ENCODE data around the gene RHBG. TPM values are rescaled to one million over a fixed set of nuclear protein-coding genes. Genes with fewer than 3 reads are reported as not detected.
"Not testable (repeated sequence)": the region's sequence is repeated elsewhere in the genome, so short reads cannot be mapped to it uniquely, and the experiment has no call there.

RHBG gene
- polyA plus RNA-seq, 1 donor from 2014 or later = not detected

DNA sequence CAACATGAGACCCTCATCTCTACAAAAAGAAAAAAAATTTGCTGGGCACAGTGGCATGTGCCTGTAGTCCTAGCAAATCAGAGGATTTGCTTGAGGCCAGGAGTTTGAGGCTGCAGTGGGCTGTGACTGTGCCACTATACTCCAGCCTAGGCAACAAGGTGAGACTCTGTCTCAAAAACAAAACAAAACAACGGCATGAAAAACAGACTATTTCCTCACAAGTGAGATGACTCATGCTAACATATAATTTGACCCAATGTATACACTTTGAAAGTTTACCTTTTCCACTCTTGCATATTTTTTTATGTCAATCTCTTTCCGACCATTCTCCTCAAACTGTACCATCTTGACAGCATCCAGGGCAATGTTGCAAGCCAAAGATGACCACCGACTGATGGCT, 48.5 kb upstream of the RHBG start:
- Histone ChIP-seq H3K36me3 (ENCODE audit: insufficient read depth, low read length) (peaks cover 11% of the 10 kb centered on the region), H3K27ac (ENCODE audit: low read length) (no peak overlapping the region), H3K9ac (ENCODE audit: low read length) (no peak overlapping the region), H3K9me3 (ENCODE audit: low read length) (no peaks in the 10 kb centered on the region), H3K27me3 (ENCODE audit: insufficient read depth, low read depth, low read length) (no peaks in the 10 kb centered on the region), H3K79me2 (replicated peaks; ENCODE audit: insufficient read depth, low read length) (no peaks in the 10 kb centered on the region), H3K9me2 (ENCODE audit: insufficient read depth, low read length) (no peaks in the 10 kb centered on the region), H3F3A (ENCODE audit: insufficient read depth, low read length, poor library complexity, severe bottlenecking) (no peaks in the 10 kb centered on the region), H4K20me1 (ENCODE audit: insufficient read depth) (no peaks in the 10 kb centered on the region), H3K4me2 (ENCODE audit: low read length) (no peak overlapping the region), H2AFZ (ENCODE audit: low read depth, low read length) (no peak overlapping the region), H3K4me3 (ENCODE audit: low read length) (no peak overlapping the region)
- TF ChIP-seq RAD21 (conservative IDR thresholded peaks at IDR 0.05) (no peak), EP300 (conservative IDR thresholded peaks at IDR 0.05; ENCODE audit: poor library complexity, severe bottlenecking) (no peak), TAF1 (IDR thresholded peaks at IDR 0.05; ENCODE audit: low read depth) (no peak), MXI1 (conservative IDR thresholded peaks at IDR 0.05; ENCODE audit: poor library complexity, severe bottlenecking) (no peak), POLR2AphosphoS5 (IDR thresholded peaks at IDR 0.05) (no peak), EZH2 (IDR thresholded peaks at IDR 0.05; ENCODE audit: borderline replicate concordance, insufficient read depth, low read length, poor library complexity, severe bottlenecking) (no peak), SMC3 (conservative IDR thresholded peaks at IDR 0.05; ENCODE audit: poor library complexity) (no peak)
- TF ChIP-seq, protein P1, sequence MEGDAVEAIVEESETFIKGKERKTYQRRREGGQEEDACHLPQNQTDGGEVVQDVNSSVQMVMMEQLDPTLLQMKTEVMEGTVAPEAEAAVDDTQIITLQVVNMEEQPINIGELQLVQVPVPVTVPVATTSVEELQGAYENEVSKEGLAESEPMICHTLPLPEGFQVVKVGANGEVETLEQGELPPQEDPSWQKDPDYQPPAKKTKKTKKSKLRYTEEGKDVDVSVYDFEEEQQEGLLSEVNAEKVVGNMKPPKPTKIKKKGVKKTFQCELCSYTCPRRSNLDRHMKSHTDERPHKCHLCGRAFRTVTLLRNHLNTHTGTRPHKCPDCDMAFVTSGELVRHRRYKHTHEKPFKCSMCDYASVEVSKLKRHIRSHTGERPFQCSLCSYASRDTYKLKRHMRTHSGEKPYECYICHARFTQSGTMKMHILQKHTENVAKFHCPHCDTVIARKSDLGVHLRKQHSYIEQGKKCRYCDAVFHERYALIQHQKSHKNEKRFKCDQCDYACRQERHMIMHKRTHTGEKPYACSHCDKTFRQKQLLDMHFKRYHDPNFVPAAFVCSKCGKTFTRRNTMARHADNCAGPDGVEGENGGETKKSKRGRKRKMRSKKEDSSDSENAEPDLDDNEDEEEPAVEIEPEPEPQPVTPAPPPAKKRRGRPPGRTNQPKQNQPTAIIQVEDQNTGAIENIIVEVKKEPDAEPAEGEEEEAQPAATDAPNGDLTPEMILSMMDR (IDR thresholded peaks at IDR 0.05; ENCODE audit: poor library complexity, severe bottlenecking) = no peak
- TF ChIP-seq, protein P2, sequence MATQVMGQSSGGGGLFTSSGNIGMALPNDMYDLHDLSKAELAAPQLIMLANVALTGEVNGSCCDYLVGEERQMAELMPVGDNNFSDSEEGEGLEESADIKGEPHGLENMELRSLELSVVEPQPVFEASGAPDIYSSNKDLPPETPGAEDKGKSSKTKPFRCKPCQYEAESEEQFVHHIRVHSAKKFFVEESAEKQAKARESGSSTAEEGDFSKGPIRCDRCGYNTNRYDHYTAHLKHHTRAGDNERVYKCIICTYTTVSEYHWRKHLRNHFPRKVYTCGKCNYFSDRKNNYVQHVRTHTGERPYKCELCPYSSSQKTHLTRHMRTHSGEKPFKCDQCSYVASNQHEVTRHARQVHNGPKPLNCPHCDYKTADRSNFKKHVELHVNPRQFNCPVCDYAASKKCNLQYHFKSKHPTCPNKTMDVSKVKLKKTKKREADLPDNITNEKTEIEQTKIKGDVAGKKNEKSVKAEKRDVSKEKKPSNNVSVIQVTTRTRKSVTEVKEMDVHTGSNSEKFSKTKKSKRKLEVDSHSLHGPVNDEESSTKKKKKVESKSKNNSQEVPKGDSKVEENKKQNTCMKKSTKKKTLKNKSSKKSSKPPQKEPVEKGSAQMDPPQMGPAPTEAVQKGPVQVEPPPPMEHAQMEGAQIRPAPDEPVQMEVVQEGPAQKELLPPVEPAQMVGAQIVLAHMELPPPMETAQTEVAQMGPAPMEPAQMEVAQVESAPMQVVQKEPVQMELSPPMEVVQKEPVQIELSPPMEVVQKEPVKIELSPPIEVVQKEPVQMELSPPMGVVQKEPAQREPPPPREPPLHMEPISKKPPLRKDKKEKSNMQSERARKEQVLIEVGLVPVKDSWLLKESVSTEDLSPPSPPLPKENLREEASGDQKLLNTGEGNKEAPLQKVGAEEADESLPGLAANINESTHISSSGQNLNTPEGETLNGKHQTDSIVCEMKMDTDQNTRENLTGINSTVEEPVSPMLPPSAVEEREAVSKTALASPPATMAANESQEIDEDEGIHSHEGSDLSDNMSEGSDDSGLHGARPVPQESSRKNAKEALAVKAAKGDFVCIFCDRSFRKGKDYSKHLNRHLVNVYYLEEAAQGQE (IDR thresholded peaks at IDR 0.05; ENCODE audit: borderline replicate concordance) = no peak

DNA sequence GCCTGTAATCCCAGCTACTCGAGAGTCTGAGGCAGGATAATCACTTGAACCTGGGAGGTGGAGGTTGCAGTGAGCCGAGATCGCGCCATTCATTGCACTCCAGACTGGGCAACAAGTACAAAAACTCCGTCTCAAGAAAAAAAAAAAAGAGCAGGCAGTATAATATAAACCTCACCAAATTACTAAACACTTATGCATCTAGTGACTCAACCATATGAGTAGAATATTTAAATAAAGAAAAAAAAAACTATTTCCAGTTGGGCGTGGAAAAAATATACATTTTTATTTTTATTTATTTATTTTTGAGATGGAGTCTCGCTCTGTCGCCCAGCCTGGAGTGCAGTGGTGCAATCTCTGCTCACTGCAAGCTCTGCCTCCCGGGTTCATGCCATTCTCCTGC, 45.8 kb upstream of the RHBG start:
- not testable (repeated sequence) for H3K9me3 ChIP-seq (ENCODE audit: low read length); H3K9ac ChIP-seq (ENCODE audit: low read length); H3K36me3 ChIP-seq (ENCODE audit: insufficient read depth, low read length); H3F3A ChIP-seq (ENCODE audit: insufficient read depth, low read length, poor library complexity, severe bottlenecking); H4K20me1 ChIP-seq (ENCODE audit: insufficient read depth); H3K27me3 ChIP-seq (ENCODE audit: insufficient read depth, low read depth, low read length); H3K4me2 ChIP-seq (ENCODE audit: low read length); H3K27ac ChIP-seq (ENCODE audit: low read length); H3K4me3 ChIP-seq (ENCODE audit: low read length); H3K9me2 ChIP-seq (ENCODE audit: insufficient read depth, low read length); H2AFZ ChIP-seq (ENCODE audit: low read depth, low read length); H3K79me2 ChIP-seq (replicated peaks; ENCODE audit: insufficient read depth, low read length)

DNA sequence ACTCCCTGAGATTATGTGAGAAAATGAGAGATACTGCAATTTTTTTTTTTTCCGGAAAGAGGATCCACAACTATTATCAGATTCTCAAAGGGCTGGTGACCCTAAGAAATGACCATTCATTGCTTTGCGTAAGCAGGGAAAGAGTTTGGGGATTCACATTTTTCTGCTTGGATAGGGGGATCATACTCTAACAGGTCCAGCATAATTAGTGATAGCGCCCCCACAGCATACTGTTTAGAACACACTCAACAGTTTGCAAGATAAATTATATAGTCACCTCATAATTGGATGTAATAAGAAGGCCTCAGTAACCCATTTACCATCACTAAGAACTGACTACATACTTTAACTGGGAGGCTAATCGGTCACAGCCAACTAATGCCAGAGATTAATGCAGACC, 32.8 kb upstream of the RHBG start:
- peaks cover 29% of the 10 kb centered on the region for H3K79me2 ChIP-seq (replicated peaks; ENCODE audit: insufficient read depth, low read length)
- no peaks in the 10 kb centered on the region for H3K9me3 ChIP-seq (ENCODE audit: low read length)
- no peak overlapping the region for H3K27ac ChIP-seq (ENCODE audit: low read length)
- peaks cover 20% of the 10 kb centered on the region for H3K36me3 ChIP-seq (ENCODE audit: insufficient read depth, low read length)
- H3K9ac ChIP-seq (ENCODE audit: low read length) = no peak overlapping the region
- H3K4me3 ChIP-seq (ENCODE audit: low read length) = peak overlapping the region; percentile 82
- no peaks in the 10 kb centered on the region for H3K9me2 ChIP-seq (ENCODE audit: insufficient read depth, low read length)
- TF ChIP-seq EP300 (conservative IDR thresholded peaks at IDR 0.05; ENCODE audit: poor library complexity, severe bottlenecking) = no peak
- TF ChIP-seq, protein P1 (IDR thresholded peaks at IDR 0.05; ENCODE audit: poor library complexity, severe bottlenecking) = no peak
- TF ChIP-seq TAF1 (IDR thresholded peaks at IDR 0.05; ENCODE audit: low read depth) = no peak
- H3F3A ChIP-seq (ENCODE audit: insufficient read depth, low read length, poor library complexity, severe bottlenecking) = no peaks in the 10 kb centered on the region
- H2AFZ ChIP-seq (ENCODE audit: low read depth, low read length) = no peak overlapping the region
- no peaks in the 10 kb centered on the region for H3K27me3 ChIP-seq (ENCODE audit: insufficient read depth, low read depth, low read length)
- no peaks in the 10 kb centered on the region for H4K20me1 ChIP-seq (ENCODE audit: insufficient read depth)
- peak overlapping the region; percentile 53 for H3K4me2 ChIP-seq (ENCODE audit: low read length)

Data from neural cell (in vitro differentiated cells).